IMR-90 (cell line): ENCODE data around the gene ARFGAP3. TPM values are rescaled to one million over a fixed set of nuclear protein-coding genes. Genes with fewer than 3 reads are reported as not detected.

Source experiments
- ATAC-seq: fragments of 200-7000 bp; cut with Tn5 transposase; 2 replicates; pipeline ENCODE4 v1.9.1; 2020; ENCODE audit warnings: low read depth, mild to moderate bottlenecking, moderate library complexity
- BruUV-seq: library from RNA; stranded (reverse); fragments of 400-500 nt; replicated peaks from 2 replicates; lab custom pipeline; 2021; lab: Mats Ljungman, UMichigan
- CTCF ChIA-PET: fragments of 300-600 bp; formaldehyde crosslinking; extraction: SDS; loops from one replicate; lab custom pipeline; 2021; ENCODE audit warnings: antibody characterized with exemption; lab: Yijun Ruan, JAX
- POLR2A ChIA-PET: fragments of 300-600 bp; sonication (Branson Sonifier 250); formaldehyde crosslinking; loops from one replicate; lab custom pipeline; 2022; ENCODE audit warnings: antibody characterized with exemption; ENCODE audit not compliant: unreplicated experiment; lab: Charles Lee
- DNase-seq: peaks from one replicate; pipeline ENCODE4 v3.0.0; 2013
- H2AFZ ChIP-seq: replicated peaks from 2 replicates; pipeline ENCODE3; 2013; ENCODE audit warnings: low read length, mild to moderate bottlenecking; ENCODE audit not compliant: poor library complexity
- H2AK5ac ChIP-seq: 2 replicates; pipeline ENCODE4 v1.6.1; 2013; ENCODE audit warnings: low read depth, low read length, inconsistent platforms
- H2AK9ac ChIP-seq: replicated peaks from 2 replicates; pipeline ENCODE3; 2013; ENCODE audit warnings: mild to moderate bottlenecking, low read depth, low read length, moderate library complexity; ENCODE audit not compliant: poor library complexity
- H2BK120ac ChIP-seq: 2 replicates; pipeline ENCODE4 v1.6.1; 2013; ENCODE audit warnings: low read depth, low read length, inconsistent platforms
- H2BK15ac ChIP-seq: 3 replicates; pipeline ENCODE4 v1.6.1; 2013; ENCODE audit warnings: low read depth, low read length, inconsistent platforms
- H2BK20ac ChIP-seq: 2 replicates; pipeline ENCODE4 v1.6.1; 2013; ENCODE audit warnings: low read depth, mild to moderate bottlenecking, inconsistent platforms, low read length, moderate library complexity
- H2BK5ac ChIP-seq: 2 replicates; pipeline ENCODE4 v1.6.1; 2013; ENCODE audit warnings: mild to moderate bottlenecking, low read depth, low read length, inconsistent platforms; ENCODE audit not compliant: poor library complexity, severe bottlenecking
- H3K14ac ChIP-seq: replicated peaks from 2 replicates; pipeline ENCODE4 v1.6.1; 2013; ENCODE audit warnings: low read depth, low read length, inconsistent platforms
- H3K18ac ChIP-seq: 2 replicates; pipeline ENCODE4 v1.6.1; 2013; ENCODE audit warnings: low read depth, low read length, control low read depth
- H3K23ac ChIP-seq: 2 replicates; pipeline ENCODE4 v1.6.1; 2013; ENCODE audit warnings: low read depth, low read length, inconsistent platforms
- H3K27ac ChIP-seq: 2 replicates; pipeline ENCODE4 v1.5.1; 2013; ENCODE audit warnings: mild to moderate bottlenecking, control low read depth, low read length; ENCODE audit not compliant: insufficient read depth
- H3K27me3 ChIP-seq: 2 replicates; pipeline ENCODE4 v1.6.1; 2013; ENCODE audit warnings: low read length; ENCODE audit not compliant: control insufficient read depth, insufficient read depth
- H3K36me3 ChIP-seq: 2 replicates; pipeline ENCODE4 v1.6.1; 2013; ENCODE audit warnings: low read length, mixed read lengths; ENCODE audit not compliant: control insufficient read depth, insufficient read depth
- H3K4ac ChIP-seq: 2 replicates; pipeline ENCODE4 v1.6.1; 2013; ENCODE audit warnings: low read depth, low read length, inconsistent platforms
- H3K4me1 ChIP-seq: 2 replicates; pipeline ENCODE4 v1.6.1; 2013; ENCODE audit warnings: low read length, mixed read lengths; ENCODE audit not compliant: control insufficient read depth, insufficient read depth
- H3K4me2 ChIP-seq: 2 replicates; pipeline ENCODE4 v1.6.1; 2013; ENCODE audit warnings: low read depth, mild to moderate bottlenecking, control low read depth, low read length, moderate library complexity
- H3K4me3 ChIP-seq: 2 replicates; pipeline ENCODE4 v1.5.1; 2013; ENCODE audit warnings: low read depth, mild to moderate bottlenecking, control low read depth, low read length, moderate library complexity; ENCODE audit not compliant: insufficient read depth
- H3K56ac ChIP-seq: 2 replicates; pipeline ENCODE4 v1.6.1; 2013; ENCODE audit warnings: low read length, inconsistent platforms; ENCODE audit not compliant: insufficient read depth; ENCODE audit errors: extremely low read depth
- H3K79me1 ChIP-seq, 2 experiments: 2 replicates each; pipeline ENCODE4 v1.6.1; 2013; ENCODE audit warnings: low read length in 2 of 2, inconsistent platforms in 1 of 2, low read depth in 1 of 2
- H3K9ac ChIP-seq: 2 replicates; pipeline ENCODE4 v1.6.1; 2013; ENCODE audit warnings: low read depth, low read length, control low read depth
- H3K9me1 ChIP-seq: 2 replicates; pipeline ENCODE4 v1.6.1; 2013; ENCODE audit warnings: low read length, inconsistent platforms; ENCODE audit not compliant: insufficient read depth
- H3K9me3 ChIP-seq: 2 replicates; pipeline ENCODE4 v1.6.1; 2013; ENCODE audit warnings: low read length; ENCODE audit not compliant: control insufficient read depth, insufficient read depth
- H4K20me1 ChIP-seq: 2 replicates; pipeline ENCODE4 v1.6.1; 2013; ENCODE audit warnings: low read length, inconsistent platforms; ENCODE audit not compliant: insufficient read depth
- H4K5ac ChIP-seq: 2 replicates; pipeline ENCODE4 v1.6.1; 2013; ENCODE audit warnings: mild to moderate bottlenecking, low read depth, low read length, control low read depth
- H4K8ac ChIP-seq, 2 experiments: 2 replicates each; pipeline ENCODE4 v1.6.1; 2013; ENCODE audit warnings: low read depth in 2 of 2, low read length in 2 of 2, control low read depth in 1 of 2, inconsistent platforms in 1 of 2
- H4K91ac ChIP-seq: 2 replicates; pipeline ENCODE4 v1.6.1; 2013; ENCODE audit warnings: low read depth, low read length, inconsistent platforms; ENCODE audit not compliant: insufficient read depth
- BHLHE40 ChIP-seq: fragments of 150-350 bp; IDR thresholded peaks from 2 replicates; pipeline ENCODE4 v1.6.1; 2016; ENCODE audit warnings: mild to moderate bottlenecking, low read depth, low read length
- CHD1 ChIP-seq: IDR thresholded peaks from 2 replicates; pipeline ENCODE4 v1.6.1; 2012; ENCODE audit warnings: low read depth, low read length, improper control_type of control experiment
- MAFK ChIP-seq: IDR thresholded peaks from 2 replicates; pipeline ENCODE4 v1.6.1; 2012; ENCODE audit warnings: low read depth, low read length, improper control_type of control experiment
- MAZ ChIP-seq: IDR thresholded peaks from 2 replicates; pipeline ENCODE4 v1.6.1; 2012; ENCODE audit warnings: low read depth, mild to moderate bottlenecking, low read length, improper control_type of control experiment, moderate library complexity, borderline replicate concordance
- RCOR1 ChIP-seq: IDR thresholded peaks from 2 replicates; pipeline ENCODE4 v1.6.1; 2012; ENCODE audit warnings: mild to moderate bottlenecking, low read length, improper control_type of control experiment; ENCODE audit not compliant: insufficient replicate concordance
- SMC3 ChIP-seq: fragments of 150-350 bp; IDR thresholded peaks from 2 replicates; pipeline ENCODE4 v1.6.1; 2016; ENCODE audit warnings: low read depth, mild to moderate bottlenecking, antibody characterized with exemption, low read length, moderate library complexity
- WGBS, 2 experiments: methylation state at CpG; one replicate each; pipeline versions ENCODE4 v1.1.5 to v1.1.7; 2013; ENCODE audit warnings: missing lambda C conversion rate in 2 of 2; ENCODE audit not compliant: insufficient read length in 1 of 2; ENCODE audit errors: extremely low coverage in 2 of 2; 5-methylcytosine and 5-hydroxymethylcytosine counted together
- dilution Hi-C: fragments of 300-500 bp; cut with HindIII; formaldehyde crosslinking; loops from one replicate; pipeline ENCODE4 v1.14.3; 2018; ENCODE audit warnings: low sequenced_read_pairs; ENCODE audit not compliant: unreplicated experiment
- in situ Hi-C: fragments of 300-500 bp; cut with MboI; formaldehyde crosslinking; loops from 3 replicates; pipeline ENCODE4 v1.14.3; 2019; ENCODE audit warnings: low sequenced_read_pairs, inconsistent platforms, mixed read lengths
- intact Hi-C: fragments of 100-400 bp; cut with micrococcal nuclease; formaldehyde crosslinking; loops from 2 replicates; pipeline ENCODE4 v1.10.0; 2022
- polyA plus RNA-seq, 3 experiments: library from polyadenylated mRNA; depleted of rRNA; stranded (reverse); fragments of >200 nt; gene quantifications; 2 replicates each; pipeline ENCODE4 v1.2.3, GENCODE V29; 2012; ENCODE audit warnings: low replicate concordance in 1 of 3
- total RNA-seq: library from RNA; depleted of rRNA; stranded (reverse); fragments of >200 nt; gene quantifications from 2 replicates; pipeline ENCODE4 v1.2.3, GENCODE V29; 2012
- TF ChIP-seq, protein P1 (sequence below): fragments of 150-350 bp; IDR thresholded peaks from 2 replicates; pipeline ENCODE4 v1.6.1; 2016; ENCODE audit warnings: low read depth, mild to moderate bottlenecking, low read length, moderate library complexity, borderline replicate concordance
- TF ChIP-seq, protein P2 (sequence below): conservative IDR thresholded peaks from 2 replicates; pipeline ENCODE4 v1.5.1; 2012; ENCODE audit warnings: mild to moderate bottlenecking, low read depth, low read length, improper control_type of control experiment

The ARFGAP3 gene
- total and polyA plus RNA-seq, 2 of the 4 experiments (the other 2 are of a cell fraction) = 50.0 to 70.1 TPM

DNA sequence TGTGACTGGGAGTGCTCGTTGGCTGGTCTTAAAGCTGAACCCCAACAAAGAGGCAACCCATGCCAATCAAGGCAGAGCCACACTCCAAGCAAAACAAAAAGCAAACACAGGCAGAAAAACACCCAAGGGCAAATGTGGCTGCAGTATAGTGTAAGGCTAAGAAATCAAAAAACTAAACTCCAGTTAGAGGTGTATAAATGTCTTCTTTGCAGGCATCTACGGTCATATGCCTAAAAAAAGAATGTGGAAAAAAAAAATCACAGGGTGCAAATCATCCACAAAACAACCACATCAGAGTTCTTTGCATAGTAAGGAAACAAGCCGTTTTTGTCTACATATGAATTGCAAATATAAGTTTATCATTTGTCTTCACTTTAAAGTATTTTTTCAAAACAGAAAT is 27.8 kb downstream of the ARFGAP3 start:
- H4K8ac ChIP-seq = no peak overlapping the region
- ChIA-PET CTCF (interaction anchor here (1.0 kb wide), 1 partner anchor 9 kb away, joined by 3 read pairs; no protein-coding TSS in a partner anchor), POLR2A (no interaction called here)
- no peak for TF ChIP-seq SMC3
- TF ChIP-seq, protein P1, sequence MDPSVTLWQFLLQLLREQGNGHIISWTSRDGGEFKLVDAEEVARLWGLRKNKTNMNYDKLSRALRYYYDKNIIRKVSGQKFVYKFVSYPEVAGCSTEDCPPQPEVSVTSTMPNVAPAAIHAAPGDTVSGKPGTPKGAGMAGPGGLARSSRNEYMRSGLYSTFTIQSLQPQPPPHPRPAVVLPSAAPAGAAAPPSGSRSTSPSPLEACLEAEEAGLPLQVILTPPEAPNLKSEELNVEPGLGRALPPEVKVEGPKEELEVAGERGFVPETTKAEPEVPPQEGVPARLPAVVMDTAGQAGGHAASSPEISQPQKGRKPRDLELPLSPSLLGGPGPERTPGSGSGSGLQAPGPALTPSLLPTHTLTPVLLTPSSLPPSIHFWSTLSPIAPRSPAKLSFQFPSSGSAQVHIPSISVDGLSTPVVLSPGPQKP = no peak
- TF ChIP-seq, protein P2, sequence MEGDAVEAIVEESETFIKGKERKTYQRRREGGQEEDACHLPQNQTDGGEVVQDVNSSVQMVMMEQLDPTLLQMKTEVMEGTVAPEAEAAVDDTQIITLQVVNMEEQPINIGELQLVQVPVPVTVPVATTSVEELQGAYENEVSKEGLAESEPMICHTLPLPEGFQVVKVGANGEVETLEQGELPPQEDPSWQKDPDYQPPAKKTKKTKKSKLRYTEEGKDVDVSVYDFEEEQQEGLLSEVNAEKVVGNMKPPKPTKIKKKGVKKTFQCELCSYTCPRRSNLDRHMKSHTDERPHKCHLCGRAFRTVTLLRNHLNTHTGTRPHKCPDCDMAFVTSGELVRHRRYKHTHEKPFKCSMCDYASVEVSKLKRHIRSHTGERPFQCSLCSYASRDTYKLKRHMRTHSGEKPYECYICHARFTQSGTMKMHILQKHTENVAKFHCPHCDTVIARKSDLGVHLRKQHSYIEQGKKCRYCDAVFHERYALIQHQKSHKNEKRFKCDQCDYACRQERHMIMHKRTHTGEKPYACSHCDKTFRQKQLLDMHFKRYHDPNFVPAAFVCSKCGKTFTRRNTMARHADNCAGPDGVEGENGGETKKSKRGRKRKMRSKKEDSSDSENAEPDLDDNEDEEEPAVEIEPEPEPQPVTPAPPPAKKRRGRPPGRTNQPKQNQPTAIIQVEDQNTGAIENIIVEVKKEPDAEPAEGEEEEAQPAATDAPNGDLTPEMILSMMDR = no peak
- TF ChIP-seq MAZ = no peak
- TF ChIP-seq RCOR1 = no peak
- TF ChIP-seq CHD1 = no peak
- TF ChIP-seq MAFK = no peak
- no peak for TF ChIP-seq BHLHE40
- no peak overlapping the region for H2AK5ac ChIP-seq
- no CpG with 5 or more reads among the region's 3 CpGs for WGBS, 2 experiments
- no peak overlapping the region for H3K14ac ChIP-seq
- H3K27me3 ChIP-seq = no peaks in the 10 kb centered on the region
- no peaks in the 10 kb centered on the region for H3K9me1 ChIP-seq
- H2BK15ac ChIP-seq = no peak overlapping the region
- ATAC-seq (no peak), DNase-seq (no peak)
- in situ Hi-C loops (no loop called here), intact Hi-C loops (no loop called here), dilution Hi-C loops (no loop called here)
- no peaks in the 10 kb centered on the region for H3K9me3 ChIP-seq
- H2BK5ac ChIP-seq = no peak overlapping the region
- H3K4me1 ChIP-seq = no peaks in the 10 kb centered on the region
- H3K4me2 ChIP-seq = no peak overlapping the region
- no peak overlapping the region for H2BK120ac ChIP-seq
- BruUV-seq = no TSS peak
- no peak overlapping the region for H3K56ac ChIP-seq
- no peak overlapping the region for H4K91ac ChIP-seq
- no peak overlapping the region for H3K4me3 ChIP-seq
- H4K20me1 ChIP-seq = no peaks in the 10 kb centered on the region
- H3K36me3 ChIP-seq = peaks cover 48% of the 10 kb centered on the region
- H3K27ac ChIP-seq = no peak overlapping the region
- H4K5ac ChIP-seq = no peak overlapping the region
- H3K9ac ChIP-seq = no peak overlapping the region
- peaks cover 8 to 18% of the 10 kb centered on the region in 2 experiments; a peak in 3 of 4 replicates for H3K79me1 ChIP-seq
- H3K18ac ChIP-seq = no peak overlapping the region
- no peak overlapping the region for H2BK20ac ChIP-seq
- H3K4ac ChIP-seq = no peak overlapping the region
- H3K23ac ChIP-seq = no peak overlapping the region
- H2AK9ac ChIP-seq = no peak overlapping the region
- no peak overlapping the region for H2AFZ ChIP-seq
